Transverse colon (tissue), 4 donors: ENCODE measurements around the gene EGFR. TPM values are rescaled to one million over a fixed set of nuclear protein-coding genes. Genes with fewer than 3 reads are reported as not detected.
A peak's percentile ranks its signal among the peaks of the same experiment; 100 is the strongest.

Source experiments
- DNase-seq: peaks from one replicate; pipeline ENCODE4 v3.0.0-alpha.2; 2019
- H3K27ac ChIP-seq, 4 donors: fragments of 200-600 bp; sonication (generic); 2 replicates each; pipeline ENCODE4 v1.5.1; 2016 to 2018; ENCODE audit warnings: inconsistent platforms in 4 of 4
- H3K27me3 ChIP-seq: fragments of 200-600 bp; sonication (generic); 2 replicates; pipeline ENCODE4 v1.5.1; 2017; ENCODE audit warnings: inconsistent platforms
- H3K36me3 ChIP-seq, 4 donors: fragments of 200-600 bp; sonication (generic); 2 replicates each; pipeline ENCODE4 v1.5.1; 2017 to 2019; ENCODE audit warnings: inconsistent platforms in 4 of 4
- H3K4me1 ChIP-seq, 4 donors: fragments of 200-600 bp; sonication (generic); 2 replicates each; pipeline ENCODE4 v1.5.1; 2017 to 2020; ENCODE audit warnings: inconsistent platforms in 4 of 4
- H3K4me3 ChIP-seq, 4 donors: fragments of 200-600 bp; sonication (generic); 1 replicate in 1 of 4; 2 replicates in 3 of 4; pipeline versions ENCODE4 v1.5.1 to v1.6.1; 2017 to 2019; ENCODE audit warnings: inconsistent platforms in 4 of 4
- H3K9me3 ChIP-seq, 2 donors: fragments of 200-600 bp; sonication (generic); 2 replicates each; pipeline ENCODE4 v1.5.1; 2017 to 2019; ENCODE audit warnings: inconsistent platforms in 2 of 2
- EP300 ChIP-seq: sonication (generic); formaldehyde crosslinking; IDR thresholded peaks from one replicate; pipeline ENCODE4 v1.6.1; 2017; ENCODE audit warnings: antibody characterized with exemption, low read depth
- POLR2A ChIP-seq: fragments of 450-650 bp; IDR thresholded peaks from one replicate; pipeline ENCODE4 v1.6.1; 2016; ENCODE audit warnings: antibody characterized with exemption, mild to moderate bottlenecking, moderate library complexity
- POLR2AphosphoS5 ChIP-seq, 3 donors: sonication (generic); formaldehyde crosslinking; IDR thresholded peaks; one replicate each; pipeline ENCODE4 v1.6.1; 2016; ENCODE audit warnings: antibody characterized with exemption in 3 of 3
- WGBS, 2 donors: methylation state at CpG; one replicate each; pipeline ENCODE4 v1.1.5; 2018; ENCODE audit warnings: low coverage in 1 of 2; 5-methylcytosine and 5-hydroxymethylcytosine counted together
- in situ Hi-C, 4 donors: fragments of 200-750 bp; cut with MboI; loops; one replicate each; pipeline versions ENCODE4 v1.15.0 to v1.15.1; 2017; ENCODE audit warnings: low sequenced_read_pairs in 3 of 4, low pct_ligation_motif_present in 1 of 4, low pct_unique_long_range_greater_than_20kb in 1 of 4
- intact Hi-C: fragments of 100-400 bp; cut with DNase I; formaldehyde crosslinking; loops from one replicate; pipeline ENCODE4 v1.15.1; 2023; ENCODE audit warnings: low total_unique reads
- total RNA-seq, 4 donors: library from RNA; depleted of rRNA; stranded (reverse); fragments of >200 nt; gene quantifications; one replicate each; pipeline ENCODE4 v1.1.0, GENCODE V29; 2016
- TF ChIP-seq, protein P1 (sequence below), 5 experiments: fragments of 200-600 bp in 3 of 5; fragments of 450-650 bp in 2 of 5; sonication (generic) in 3 of 5; IDR thresholded peaks; 1 replicate in 2 of 5; 2 replicates in 3 of 5; pipeline ENCODE4 v1.5.1; 2016 to 2017; ENCODE audit warnings: antibody characterized with exemption in 5 of 5, inconsistent platforms in 3 of 5, mild to moderate bottlenecking in 2 of 5, moderate library complexity in 1 of 5

The EGFR gene
- total RNA-seq, 4 donors from 2014 or later: 40.0 to 85.7 (median 72.9) TPM

DNA sequence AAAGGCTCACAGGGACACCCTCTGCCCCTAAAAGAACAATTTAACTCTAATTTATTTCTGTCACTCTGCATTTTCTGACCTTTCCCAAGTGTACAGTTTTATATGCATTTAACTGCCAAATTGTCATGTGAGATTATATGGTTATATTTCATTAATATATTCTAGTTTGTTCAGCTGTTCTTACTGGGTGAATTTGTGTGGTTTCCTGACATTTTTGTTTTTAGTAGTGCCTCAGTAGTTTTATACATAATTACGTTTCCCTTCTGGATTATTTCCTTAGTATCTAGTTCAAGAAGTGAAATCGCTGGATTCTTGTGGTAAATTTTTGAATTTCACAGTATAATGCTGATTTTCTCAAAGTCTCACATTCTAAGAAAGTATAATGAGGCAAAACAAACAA lies 41.3 kb downstream of the EGFR start:
- Histone ChIP-seq H3K27ac (no peak overlapping the region), H3K9me3 (no peaks in the 10 kb centered on the region), H3K27me3 (no peaks in the 10 kb centered on the region), H3K4me3 (no peak overlapping the region), H3K36me3 (no peaks in the 10 kb centered on the region), H3K4me1 (peaks cover 5 to 12% (median 7%) of the 10 kb centered on the region in 4 donors)
- in situ Hi-C loops: loop anchor here in 1 of 4 donors (25.0 kb wide), 1 partner anchor 98 kb away; no protein-coding TSS in a partner anchor
- TF ChIP-seq, protein P1, sequence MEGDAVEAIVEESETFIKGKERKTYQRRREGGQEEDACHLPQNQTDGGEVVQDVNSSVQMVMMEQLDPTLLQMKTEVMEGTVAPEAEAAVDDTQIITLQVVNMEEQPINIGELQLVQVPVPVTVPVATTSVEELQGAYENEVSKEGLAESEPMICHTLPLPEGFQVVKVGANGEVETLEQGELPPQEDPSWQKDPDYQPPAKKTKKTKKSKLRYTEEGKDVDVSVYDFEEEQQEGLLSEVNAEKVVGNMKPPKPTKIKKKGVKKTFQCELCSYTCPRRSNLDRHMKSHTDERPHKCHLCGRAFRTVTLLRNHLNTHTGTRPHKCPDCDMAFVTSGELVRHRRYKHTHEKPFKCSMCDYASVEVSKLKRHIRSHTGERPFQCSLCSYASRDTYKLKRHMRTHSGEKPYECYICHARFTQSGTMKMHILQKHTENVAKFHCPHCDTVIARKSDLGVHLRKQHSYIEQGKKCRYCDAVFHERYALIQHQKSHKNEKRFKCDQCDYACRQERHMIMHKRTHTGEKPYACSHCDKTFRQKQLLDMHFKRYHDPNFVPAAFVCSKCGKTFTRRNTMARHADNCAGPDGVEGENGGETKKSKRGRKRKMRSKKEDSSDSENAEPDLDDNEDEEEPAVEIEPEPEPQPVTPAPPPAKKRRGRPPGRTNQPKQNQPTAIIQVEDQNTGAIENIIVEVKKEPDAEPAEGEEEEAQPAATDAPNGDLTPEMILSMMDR (IDR thresholded peaks at IDR 0.05): no peak
- TF ChIP-seq EP300 (no peak), POLR2A (no peak), POLR2AphosphoS5 (IDR thresholded peaks at IDR 0.05) (no peak)
- DNase-seq: no peak
- intact Hi-C loops: no loop called here
- WGBS, 2 donors: 82 to 87% methylated on average over 2 of the region's 2 CpGs

DNA sequence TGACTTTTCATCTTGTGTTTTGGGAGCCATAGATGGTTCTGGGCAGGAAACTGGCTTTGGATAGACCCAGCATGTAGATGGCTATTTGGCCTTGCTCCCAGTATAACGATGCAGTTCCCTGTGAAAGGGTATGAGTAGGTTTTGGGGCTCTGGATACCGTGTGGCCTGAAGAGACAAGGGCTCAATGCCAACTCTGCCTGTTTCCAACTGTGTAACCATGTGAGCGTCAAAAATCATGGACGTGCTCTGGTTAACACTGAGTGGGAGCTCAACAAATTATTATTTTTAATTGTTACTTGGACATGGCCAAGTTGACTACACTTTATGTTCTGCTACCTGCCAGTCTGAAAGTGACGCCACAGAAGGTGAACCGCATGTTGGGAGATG lies 41.8 kb downstream of the EGFR start:
- Histone ChIP-seq H3K9me3 (no peaks in the 10 kb centered on the region), H3K36me3 (no peaks in the 10 kb centered on the region), H3K4me3 (no peak overlapping the region), H3K4me1 (peaks cover 10 to 18% (median 11%) of the 10 kb centered on the region in 4 donors), H3K27ac (peak overlapping the region in 1 of 4 donors; percentile 6), H3K27me3 (no peaks in the 10 kb centered on the region)
- DNase-seq: no peak
- intact Hi-C loops (no loop called here), in situ Hi-C loops (loop anchor here in 1 of 4 donors (25.0 kb wide), 1 partner anchor 98 kb away; no protein-coding TSS in a partner anchor)
- TF ChIP-seq POLR2AphosphoS5 (IDR thresholded peaks at IDR 0.05) (no peak), EP300 (no peak), POLR2A (no peak)
- TF ChIP-seq, protein P1 (IDR thresholded peaks at IDR 0.05): no peak
- WGBS, 2 donors: 88 to 100% methylated on average over 1 to 6 of the region's 6 CpGs

DNA sequence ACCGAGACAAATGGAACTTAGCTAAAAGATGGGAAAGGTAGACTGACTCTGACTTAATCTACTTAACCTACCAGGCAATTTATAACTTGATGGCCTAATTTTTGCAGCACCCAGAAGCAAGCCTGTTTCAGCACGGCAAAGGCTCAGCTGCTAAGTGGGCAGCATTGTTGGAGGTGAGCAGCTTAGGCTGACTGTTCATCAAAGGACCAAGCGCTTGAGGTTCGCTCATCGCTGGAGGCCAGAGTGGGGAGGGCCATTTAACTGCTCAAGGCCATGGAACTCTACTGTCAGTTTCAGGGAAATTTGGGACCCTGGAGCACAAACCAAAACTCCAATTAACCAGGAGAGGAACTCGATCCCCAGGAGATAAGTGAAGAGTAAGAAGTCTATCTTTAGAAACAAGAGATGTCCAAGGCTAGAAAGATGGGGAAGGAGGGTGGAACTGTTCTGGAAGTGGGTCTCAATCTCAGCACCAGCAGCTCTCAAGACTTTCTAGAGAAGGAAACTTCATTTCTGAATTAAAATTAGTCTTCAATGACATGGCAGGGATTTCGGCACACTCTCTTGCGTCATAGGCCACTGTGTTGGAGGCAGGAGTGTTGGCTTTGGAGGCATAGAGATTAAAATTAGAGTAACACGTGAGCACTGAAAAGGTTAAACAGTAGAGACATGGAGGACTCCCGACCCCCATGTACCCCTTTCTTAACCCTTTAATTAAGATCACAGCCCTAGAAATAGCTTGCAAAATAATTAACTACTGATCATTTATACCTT lies 43.1 kb downstream of the EGFR start:
- no peak overlapping the region for H3K27ac ChIP-seq
- H3K27me3 ChIP-seq: no peaks in the 10 kb centered on the region
- no peak overlapping the region for H3K4me3 ChIP-seq
- TF ChIP-seq EP300: no peak
- TF ChIP-seq, protein P1 (IDR thresholded peaks at IDR 0.05): no peak
- TF ChIP-seq POLR2A: no peak
- TF ChIP-seq POLR2AphosphoS5 (IDR thresholded peaks at IDR 0.05): no peak
- no peaks in the 10 kb centered on the region for H3K36me3 ChIP-seq
- intact Hi-C loops (no loop called here), in situ Hi-C loops (loop anchor here in 1 of 4 donors (25.0 kb wide), 1 partner anchor 100 kb away; no protein-coding TSS in a partner anchor)
- no peaks in the 10 kb centered on the region for H3K9me3 ChIP-seq
- WGBS, 2 donors: 75 to 83% methylated on average over 8 to 10 of the region's 10 CpGs
- DNase-seq: no peak
- peaks cover 19 to 29% (median 21%) of the 10 kb centered on the region in 4 donors for H3K4me1 ChIP-seq

DNA sequence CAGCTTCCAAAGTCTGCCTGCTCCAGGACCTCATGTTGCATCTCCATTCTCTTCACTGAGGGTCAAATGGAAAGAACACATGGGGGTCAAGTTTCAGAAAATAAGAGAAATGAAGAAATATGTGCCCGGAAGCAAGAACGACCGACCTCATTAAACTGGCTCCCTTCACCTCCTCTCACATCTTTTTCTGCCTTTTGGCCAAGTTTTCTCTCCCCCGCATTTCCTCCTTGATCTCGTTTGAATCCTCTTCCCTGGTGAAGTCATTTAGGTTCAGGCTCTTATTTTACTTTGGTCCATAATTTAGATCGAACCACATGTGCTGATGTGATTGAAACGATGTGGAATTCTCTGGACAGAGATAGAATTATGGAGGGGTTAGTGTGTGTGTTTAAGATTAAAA lies 44.2 kb downstream of the EGFR start:
- no peak for DNase-seq
- in situ Hi-C loops: loop anchor here in 1 of 4 donors (25.0 kb wide), 1 partner anchor 101 kb away; no protein-coding TSS in a partner anchor
- TF ChIP-seq POLR2A: no peak
- TF ChIP-seq, protein P1 (IDR thresholded peaks at IDR 0.05): no peak
- no peak for TF ChIP-seq EP300
- no peak for TF ChIP-seq POLR2AphosphoS5 (IDR thresholded peaks at IDR 0.05)
- WGBS, 2 donors: 90 to 91% methylated on average over 7 of the region's 7 CpGs
- Histone ChIP-seq H3K4me3 (no peak overlapping the region), H3K36me3 (no peaks in the 10 kb centered on the region), H3K4me1 (peaks cover 22 to 30% (median 24%) of the 10 kb centered on the region in 4 donors), H3K27me3 (no peaks in the 10 kb centered on the region), H3K27ac (no peak overlapping the region), H3K9me3 (no peaks in the 10 kb centered on the region)
- intact Hi-C loops: no loop called here
